Measurements from ENCODE around the gene PPARGC1A. TPM values are rescaled to one million over a fixed set of nuclear protein-coding genes. Genes with fewer than 3 reads are reported as not detected.

Gene PPARGC1A
- total RNA-seq, 1 donor from 2014 or later, result 0.48 TPM

DNA sequence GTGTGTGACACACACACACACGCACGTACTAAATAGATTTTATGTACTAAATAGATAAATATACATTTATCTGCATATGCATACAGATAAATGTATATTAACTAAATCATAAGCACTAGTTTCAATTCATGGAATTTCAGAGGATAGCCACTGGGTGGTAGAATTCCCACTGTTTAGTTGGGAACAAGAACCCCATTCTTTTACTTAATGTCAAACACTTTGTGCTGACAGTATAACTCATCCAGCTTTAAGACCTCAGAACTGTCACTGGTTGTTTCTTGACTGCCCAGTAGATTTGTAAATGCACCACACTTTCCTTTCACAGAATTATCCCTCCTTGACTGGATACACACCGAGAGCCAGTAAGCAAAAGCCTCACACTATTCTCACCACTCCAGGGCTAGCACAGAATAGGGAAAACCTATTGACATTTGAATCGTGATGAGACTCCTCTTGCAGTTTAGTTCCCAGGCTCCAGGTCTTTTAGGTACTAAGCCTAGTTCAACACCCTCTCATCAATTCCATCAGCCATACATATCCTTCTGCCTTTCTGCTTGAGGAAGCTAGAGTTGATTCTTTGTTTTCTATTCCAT, 32.4 kb downstream of the PPARGC1A start:
- peaks cover 12% of the 10 kb centered on the region for H3K4me1 ChIP-seq (ENCODE audit: insufficient read depth, low read length)
- no peaks in the 10 kb centered on the region for H3K36me3 ChIP-seq (ENCODE audit: insufficient read depth, low read length)
- H3K36me3 Mint-ChIP-seq (ENCODE audit: low read depth, unreplicated experiment), result no peaks in the 10 kb centered on the region
- no peaks in the 10 kb centered on the region for H3K79me2 ChIP-seq (ENCODE audit: insufficient read depth, low read length)
- DNase-seq (ENCODE audit: low read depth) (no peak), FAIRE-seq (no peak)
- TF ChIP-seq, protein P1, sequence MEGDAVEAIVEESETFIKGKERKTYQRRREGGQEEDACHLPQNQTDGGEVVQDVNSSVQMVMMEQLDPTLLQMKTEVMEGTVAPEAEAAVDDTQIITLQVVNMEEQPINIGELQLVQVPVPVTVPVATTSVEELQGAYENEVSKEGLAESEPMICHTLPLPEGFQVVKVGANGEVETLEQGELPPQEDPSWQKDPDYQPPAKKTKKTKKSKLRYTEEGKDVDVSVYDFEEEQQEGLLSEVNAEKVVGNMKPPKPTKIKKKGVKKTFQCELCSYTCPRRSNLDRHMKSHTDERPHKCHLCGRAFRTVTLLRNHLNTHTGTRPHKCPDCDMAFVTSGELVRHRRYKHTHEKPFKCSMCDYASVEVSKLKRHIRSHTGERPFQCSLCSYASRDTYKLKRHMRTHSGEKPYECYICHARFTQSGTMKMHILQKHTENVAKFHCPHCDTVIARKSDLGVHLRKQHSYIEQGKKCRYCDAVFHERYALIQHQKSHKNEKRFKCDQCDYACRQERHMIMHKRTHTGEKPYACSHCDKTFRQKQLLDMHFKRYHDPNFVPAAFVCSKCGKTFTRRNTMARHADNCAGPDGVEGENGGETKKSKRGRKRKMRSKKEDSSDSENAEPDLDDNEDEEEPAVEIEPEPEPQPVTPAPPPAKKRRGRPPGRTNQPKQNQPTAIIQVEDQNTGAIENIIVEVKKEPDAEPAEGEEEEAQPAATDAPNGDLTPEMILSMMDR (IDR thresholded peaks at IDR 0.05; ENCODE audit: insufficient read depth, low read depth, low read length), result peak; percentile 12
- no peak for TF ChIP-seq EZH2 (IDR thresholded peaks at IDR 0.05; ENCODE audit: insufficient read depth, low read length)
- H3K4me2 ChIP-seq (ENCODE audit: low read length), result no peak overlapping the region
- no peaks in the 10 kb centered on the region for H3K9me3 ChIP-seq (ENCODE audit: insufficient read depth, low read depth, low read length)
- H3K9ac ChIP-seq (ENCODE audit: low read length), result no peak overlapping the region
- H2AFZ ChIP-seq (ENCODE audit: low read depth, low read length), result no peak overlapping the region
- H3K27me3 Mint-ChIP-seq (ENCODE audit: low read depth, unreplicated experiment), result no peaks in the 10 kb centered on the region
- H3K4me3 Mint-ChIP-seq (ENCODE audit: unreplicated experiment), result no peak overlapping the region
- H3K4me3 ChIP-seq (ENCODE audit: insufficient read depth, low read depth, low read length), result no peak overlapping the region
- no peaks in the 10 kb centered on the region for H3K27me3 ChIP-seq (ENCODE audit: insufficient read depth, low read length)
- peaks cover under 1% of the 10 kb centered on the region for H3K9me3 Mint-ChIP-seq (ENCODE audit: unreplicated experiment)
- H3K27ac ChIP-seq (ENCODE audit: low read depth, low read length), result no peak overlapping the region
- no peaks in the 10 kb centered on the region for H4K20me1 ChIP-seq (ENCODE audit: insufficient read depth, low read length)
- peaks cover 14% of the 10 kb centered on the region for H3K4me1 Mint-ChIP-seq (ENCODE audit: low read depth, unreplicated experiment)
- no peak overlapping the region for H3K27ac Mint-ChIP-seq (ENCODE audit: unreplicated experiment)

DNA sequence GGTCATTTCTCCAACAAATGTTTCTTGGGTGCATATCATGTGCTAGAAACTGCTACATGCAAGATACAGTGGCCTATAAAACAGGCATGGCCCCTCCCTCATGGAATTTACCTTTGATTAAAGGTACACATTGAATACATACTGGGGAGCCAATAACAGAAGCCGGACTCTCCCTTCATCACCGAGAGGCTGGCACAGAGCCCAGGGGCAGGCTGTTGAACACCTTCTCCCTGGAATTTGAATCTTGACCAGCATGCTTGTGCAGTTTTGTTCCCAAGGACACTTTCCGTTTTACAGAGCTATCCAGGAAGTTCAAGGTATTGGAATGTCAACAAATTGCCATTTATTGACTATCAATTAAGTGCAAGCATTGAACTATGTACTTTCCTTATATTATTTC, 33.2 kb downstream of the PPARGC1A start:
- no peak overlapping the region for H3K4me3 Mint-ChIP-seq (ENCODE audit: unreplicated experiment)
- Histone ChIP-seq H3K4me2 (ENCODE audit: low read length) (peak overlapping the region; percentile 70), H2AFZ (ENCODE audit: low read depth, low read length) (no peak overlapping the region), H3K9me3 (ENCODE audit: insufficient read depth, low read depth, low read length) (no peaks in the 10 kb centered on the region), H3K27ac (ENCODE audit: low read depth, low read length) (no peak overlapping the region), H4K20me1 (ENCODE audit: insufficient read depth, low read length) (no peaks in the 10 kb centered on the region), H3K4me3 (ENCODE audit: insufficient read depth, low read depth, low read length) (no peak overlapping the region), H3K9ac (ENCODE audit: low read length) (no peak overlapping the region), H3K4me1 (ENCODE audit: insufficient read depth, low read length) (peaks cover 12% of the 10 kb centered on the region), H3K36me3 (ENCODE audit: insufficient read depth, low read length) (no peaks in the 10 kb centered on the region), H3K27me3 (ENCODE audit: insufficient read depth, low read length) (no peaks in the 10 kb centered on the region), H3K79me2 (ENCODE audit: insufficient read depth, low read length) (no peaks in the 10 kb centered on the region)
- peak; percentile 10 for DNase-seq (ENCODE audit: low read depth)
- peaks cover 2% of the 10 kb centered on the region for H3K9me3 Mint-ChIP-seq (ENCODE audit: unreplicated experiment)
- H3K27me3 Mint-ChIP-seq (ENCODE audit: low read depth, unreplicated experiment), result no peaks in the 10 kb centered on the region
- no peak overlapping the region for H3K27ac Mint-ChIP-seq (ENCODE audit: unreplicated experiment)
- no peak for FAIRE-seq
- no peaks in the 10 kb centered on the region for H3K36me3 Mint-ChIP-seq (ENCODE audit: low read depth, unreplicated experiment)
- no peak for TF ChIP-seq EZH2 (IDR thresholded peaks at IDR 0.05; ENCODE audit: insufficient read depth, low read length)
- TF ChIP-seq, protein P1 (IDR thresholded peaks at IDR 0.05; ENCODE audit: insufficient read depth, low read depth, low read length), result no peak
- H3K4me1 Mint-ChIP-seq (ENCODE audit: low read depth, unreplicated experiment), result peaks cover 14% of the 10 kb centered on the region

DNA sequence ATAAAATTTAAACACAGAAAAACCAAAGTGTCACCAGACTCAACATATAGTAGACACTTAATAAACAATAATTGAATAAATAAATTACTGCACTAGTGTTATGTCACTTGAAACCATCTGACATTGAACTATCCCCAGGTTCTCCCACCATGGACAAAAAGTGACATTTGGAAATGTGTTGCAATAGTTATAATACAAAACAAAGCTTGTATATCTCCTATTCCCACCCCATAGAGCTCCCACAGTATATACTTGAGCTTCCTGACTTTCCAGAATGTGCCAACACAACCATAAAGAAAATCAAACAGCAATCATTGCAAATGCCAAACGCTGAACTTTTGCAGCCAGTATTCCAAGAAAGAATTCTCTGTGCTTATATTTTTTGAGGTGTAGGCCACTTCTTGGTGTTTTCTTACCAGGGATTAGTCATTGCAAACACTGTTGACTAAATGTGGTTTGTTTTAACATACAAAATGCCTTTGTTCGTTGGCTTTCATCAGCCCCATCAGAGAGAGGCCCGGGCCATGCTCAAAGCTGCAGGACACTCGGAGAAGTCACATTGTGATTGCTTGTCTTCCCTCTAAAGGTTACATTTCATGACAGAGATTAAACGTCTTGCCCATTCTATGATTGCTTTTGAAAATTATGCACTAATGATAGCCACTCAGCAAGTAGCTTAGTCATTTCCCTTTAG, 33.8 kb downstream of the PPARGC1A start:
- peak overlapping the region; percentile 43 for H3K27ac Mint-ChIP-seq (ENCODE audit: unreplicated experiment)
- DNase-seq (ENCODE audit: low read depth) (peak; percentile 70), FAIRE-seq (no peak)
- Histone ChIP-seq H3K9me3 (ENCODE audit: insufficient read depth, low read depth, low read length) (no peaks in the 10 kb centered on the region), H4K20me1 (ENCODE audit: insufficient read depth, low read length) (no peaks in the 10 kb centered on the region), H3K79me2 (ENCODE audit: insufficient read depth, low read length) (no peaks in the 10 kb centered on the region), H3K36me3 (ENCODE audit: insufficient read depth, low read length) (no peaks in the 10 kb centered on the region), H3K4me2 (ENCODE audit: low read length) (peak overlapping the region; percentile 70), H3K27me3 (ENCODE audit: insufficient read depth, low read length) (no peaks in the 10 kb centered on the region), H3K27ac (ENCODE audit: low read depth, low read length) (no peak overlapping the region), H3K9ac (ENCODE audit: low read length) (no peak overlapping the region), H3K4me3 (ENCODE audit: insufficient read depth, low read depth, low read length) (no peak overlapping the region), H3K4me1 (ENCODE audit: insufficient read depth, low read length) (peaks cover 12% of the 10 kb centered on the region), H2AFZ (ENCODE audit: low read depth, low read length) (no peak overlapping the region)
- TF ChIP-seq, protein P1 (IDR thresholded peaks at IDR 0.05; ENCODE audit: insufficient read depth, low read depth, low read length), result no peak
- no peak for TF ChIP-seq EZH2 (IDR thresholded peaks at IDR 0.05; ENCODE audit: insufficient read depth, low read length)
- no peaks in the 10 kb centered on the region for H3K27me3 Mint-ChIP-seq (ENCODE audit: low read depth, unreplicated experiment)
- H3K36me3 Mint-ChIP-seq (ENCODE audit: low read depth, unreplicated experiment), result no peaks in the 10 kb centered on the region
- no peak overlapping the region for H3K4me3 Mint-ChIP-seq (ENCODE audit: unreplicated experiment)
- H3K4me1 Mint-ChIP-seq (ENCODE audit: low read depth, unreplicated experiment), result peaks cover 14% of the 10 kb centered on the region
- peaks cover 2% of the 10 kb centered on the region for H3K9me3 Mint-ChIP-seq (ENCODE audit: unreplicated experiment)
